Measurements from ENCODE around the gene MAP3K9.

MAP3K9 gene

GRCh38 chr14:70700955-70701585 is 108.2 kb downstream of the MAP3K9 start:
- DNase-seq: no peak
- TF ChIP-seq EZH2phosphoT487 (IDR thresholded peaks at IDR 0.05; ENCODE audit: low read length) (no peak), CTCF (IDR thresholded peaks at IDR 0.05; ENCODE audit: low read length) (no peak), EZH2 (optimal IDR thresholded peaks at IDR 0.05; ENCODE audit: low read depth, low read length) (no peak)

DNA sequence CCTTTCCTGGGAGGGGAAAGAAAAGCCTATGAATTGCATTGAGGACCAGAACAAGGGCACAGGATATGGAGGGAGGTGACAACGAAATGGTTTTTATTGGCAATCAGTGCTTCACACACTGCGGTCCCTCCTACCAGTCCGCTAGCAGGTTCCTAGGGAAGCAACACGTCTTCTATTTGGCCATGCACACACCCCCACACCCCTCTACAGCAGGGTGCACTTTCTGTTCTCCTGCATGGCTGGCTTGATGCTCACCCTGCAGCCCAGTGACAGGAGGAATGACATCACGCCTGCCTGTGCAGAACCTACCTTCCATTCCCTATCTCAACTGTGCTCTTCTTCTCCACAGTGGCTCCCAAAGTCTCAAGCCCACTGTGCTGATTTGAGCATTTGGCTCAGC is 109.7 kb downstream of the MAP3K9 start:
- no peaks in the 10 kb centered on the region for H3K4me1 ChIP-seq (ENCODE audit: low read length)
- H4K20me1 ChIP-seq (ENCODE audit: insufficient read depth, low read length): no peaks in the 10 kb centered on the region
- no peak overlapping the region for H3K4me2 ChIP-seq (ENCODE audit: low read depth, low read length)
- no peak for DNase-seq
- no peaks in the 10 kb centered on the region for H3K79me2 ChIP-seq (ENCODE audit: low read length)
- no peaks in the 10 kb centered on the region for H3F3A ChIP-seq (ENCODE audit: insufficient read depth, low read length)
- no peak overlapping the region for H3K9ac ChIP-seq (ENCODE audit: low read length)
- no peak overlapping the region for H3K4me3 ChIP-seq (ENCODE audit: low read length)
- H3K36me3 ChIP-seq (replicated peaks; ENCODE audit: insufficient read depth, low read length): no peaks in the 10 kb centered on the region
- no peaks in the 10 kb centered on the region for H3K9me3 ChIP-seq (replicated peaks; ENCODE audit: insufficient read depth, low read length)
- H2AFZ ChIP-seq (ENCODE audit: low read length): no peak overlapping the region
- no peak overlapping the region for H3K27ac ChIP-seq (ENCODE audit: low read length)
- TF ChIP-seq EZH2phosphoT487 (IDR thresholded peaks at IDR 0.05; ENCODE audit: low read length): no peak
- TF ChIP-seq EZH2 (optimal IDR thresholded peaks at IDR 0.05; ENCODE audit: low read depth, low read length): no peak
- no peak for TF ChIP-seq CTCF (IDR thresholded peaks at IDR 0.05; ENCODE audit: low read length)
- no peaks in the 10 kb centered on the region for H3K9me2 ChIP-seq (replicated peaks; ENCODE audit: insufficient read depth, low read length)
- no peaks in the 10 kb centered on the region for H3K27me3 ChIP-seq (replicated peaks; ENCODE audit: insufficient read depth, low read length)

More at GRCh38 chr14:70700955-70701585, 108.2 kb downstream of the MAP3K9 start:
- H3K9ac ChIP-seq (ENCODE audit: low read length): no peak overlapping the region
- no peaks in the 10 kb centered on the region for H3K36me3 ChIP-seq (replicated peaks; ENCODE audit: insufficient read depth, low read length)
- H3K9me3 ChIP-seq (replicated peaks; ENCODE audit: insufficient read depth, low read length): no peaks in the 10 kb centered on the region
- no peaks in the 10 kb centered on the region for H4K20me1 ChIP-seq (ENCODE audit: insufficient read depth, low read length)
- no peaks in the 10 kb centered on the region for H3K27me3 ChIP-seq (replicated peaks; ENCODE audit: insufficient read depth, low read length)
- no peak overlapping the region for H3K4me3 ChIP-seq (ENCODE audit: low read length)
- no peak overlapping the region for H3K27ac ChIP-seq (ENCODE audit: low read length)
- no peaks in the 10 kb centered on the region for H3F3A ChIP-seq (ENCODE audit: insufficient read depth, low read length)
- no peak overlapping the region for H2AFZ ChIP-seq (ENCODE audit: low read length)
- H3K9me2 ChIP-seq (replicated peaks; ENCODE audit: insufficient read depth, low read length): no peaks in the 10 kb centered on the region
- H3K4me2 ChIP-seq (ENCODE audit: low read depth, low read length): no peak overlapping the region
- no peaks in the 10 kb centered on the region for H3K79me2 ChIP-seq (ENCODE audit: low read length)
- no peaks in the 10 kb centered on the region for H3K4me1 ChIP-seq (ENCODE audit: low read length)

- Histone ChIP-seq H2AFZ (ENCODE audit: low read length) (no peak overlapping the region), H3F3A (ENCODE audit: insufficient read depth, low read length) (no peaks in the 10 kb centered on the region), H3K27ac (ENCODE audit: low read length) (no peak overlapping the region), H3K9me2 (replicated peaks; ENCODE audit: insufficient read depth, low read length) (no peaks in the 10 kb centered on the region), H3K4me1 (ENCODE audit: low read length) (no peaks in the 10 kb centered on the region), H4K20me1 (ENCODE audit: insufficient read depth, low read length) (no peaks in the 10 kb centered on the region), H3K9ac (ENCODE audit: low read length) (no peak overlapping the region), H3K9me3 (replicated peaks; ENCODE audit: insufficient read depth, low read length) (no peaks in the 10 kb centered on the region), H3K36me3 (replicated peaks; ENCODE audit: insufficient read depth, low read length) (no peaks in the 10 kb centered on the region), H3K27me3 (replicated peaks; ENCODE audit: insufficient read depth, low read length) (no peaks in the 10 kb centered on the region), H3K79me2 (ENCODE audit: low read length) (no peaks in the 10 kb centered on the region), H3K4me3 (ENCODE audit: low read length) (no peak overlapping the region), H3K4me2 (ENCODE audit: low read depth, low read length) (no peak overlapping the region)
- DNase-seq: no peak
- no peak for TF ChIP-seq CTCF (IDR thresholded peaks at IDR 0.05; ENCODE audit: low read length)
Observed at GRCh38 chr14:70698288-70698687, 111.0 kb downstream of the MAP3K9 start.
